GM19193 (cell line): ENCODE data around the gene TAF15.

Experiments used
- POLR2A ChIP-seq: IDR thresholded peaks from 4 replicates; pipeline ENCODE4 v1.6.1; 2011; ENCODE audit not compliant: insufficient read depth, insufficient read length; ENCODE audit errors: extremely low read depth

TAF15 gene

GRCh38 chr17:35797918-35798317 lies 11.4 kb upstream of the TAF15 start:
- no peak for TF ChIP-seq POLR2A

GRCh38 chr17:35799942-35800341 lies 9.3 kb upstream of the TAF15 start:
- TF ChIP-seq POLR2A: no peak

GRCh38 chr17:35801583-35802224 lies 7.6 kb upstream of the TAF15 start:
- TF ChIP-seq POLR2A: no peak

- TF ChIP-seq POLR2A: no peak
Observed at GRCh38 chr17:35804658-35805192, 4.6 kb upstream of the TAF15 start.

- no peak for TF ChIP-seq POLR2A
Observed at GRCh38 chr17:35807371-35808144, 1.7 kb upstream of the TAF15 start.

GRCh38 chr17:35808240-35808961 lies 883 bp upstream of the TAF15 start:
- no peak for TF ChIP-seq POLR2A

GRCh38 chr17:35809855-35810461 lies 674 bp downstream of the TAF15 start:
- TF ChIP-seq POLR2A: no peak

GRCh38 chr17:35811759-35812158 lies 2.5 kb downstream of the TAF15 start:
- no peak for TF ChIP-seq POLR2A

GRCh38 chr17:35812456-35812855 lies 3.2 kb downstream of the TAF15 start:
- no peak for TF ChIP-seq POLR2A

- no peak for TF ChIP-seq POLR2A
Observed at GRCh38 chr17:35816723-35817122, 7.4 kb downstream of the TAF15 start.

GRCh38 chr17:35817196-35817595 lies 7.9 kb downstream of the TAF15 start:
- TF ChIP-seq POLR2A: no peak

GRCh38 chr17:35819455-35819854 lies 10.2 kb downstream of the TAF15 start:
- TF ChIP-seq POLR2A: no peak

- TF ChIP-seq POLR2A: no peak
Observed at GRCh38 chr17:35821308-35821707, 12.0 kb downstream of the TAF15 start.

- no peak for TF ChIP-seq POLR2A
Observed at GRCh38 chr17:35825206-35825605, 15.9 kb downstream of the TAF15 start.

- TF ChIP-seq POLR2A: no peak
Observed at GRCh38 chr17:35841101-35841500, 31.8 kb downstream of the TAF15 start.
